Activated CD8-positive, alpha-beta memory T cell treated with anti-CD3 and anti-CD28 coated beads, Interleukin-2, amount 10 ng/mL, durations not matched to agents 7 days and 5 days (primary cell): ENCODE results near the gene GNB1. TPM values are rescaled to one million over a fixed set of nuclear protein-coding genes. Genes with fewer than 3 reads are reported as not detected.
"Not testable (repeated sequence)": the region's sequence is repeated elsewhere in the genome, so short reads cannot be mapped to it uniquely, and the experiment has no call there.

Source experiments
- ATAC-seq: fragments of 150-1000 bp; cut with Tn5 transposase; one replicate; pipeline ENCODE4 v1.10.0; 2021; ENCODE audit warnings: moderate library complexity
- CTCF ChIA-PET: fragments of 350-600 bp; sonication (Branson Sonifier 250); formaldehyde crosslinking; loops from one replicate; lab custom pipeline; 2021; ENCODE audit warnings: antibody characterized with exemption; lab: Charles Lee
- DNase-seq: peaks from one replicate; pipeline ENCODE4 v3.0.0-alpha.2; 2020
- H3K27ac Mint-ChIP-seq: one replicate; pipeline ENCODE4 v1.8.0; 2021; ENCODE audit warnings: mild to moderate bottlenecking, mixed read lengths
- H3K27me3 Mint-ChIP-seq: one replicate; pipeline ENCODE4 v1.8.0; 2021; ENCODE audit warnings: mixed read lengths
- H3K36me3 Mint-ChIP-seq: one replicate; pipeline ENCODE4 v1.8.0; 2021; ENCODE audit warnings: mild to moderate bottlenecking, mixed read lengths
- H3K4me1 Mint-ChIP-seq: one replicate; pipeline ENCODE4 v1.8.0; 2021; ENCODE audit warnings: mixed read lengths
- H3K4me3 Mint-ChIP-seq: one replicate; pipeline ENCODE4 v1.8.0; 2021; ENCODE audit warnings: mild to moderate bottlenecking, moderate library complexity, mixed read lengths
- H3K9me3 Mint-ChIP-seq: one replicate; pipeline ENCODE4 v1.8.0; 2022; ENCODE audit warnings: low read depth, mixed read lengths
- total RNA-seq, 2 experiments: library from RNA; stranded (reverse); gene quantifications; one replicate each; pipeline ENCODE4 v1.2.3, GENCODE V29; 2021

GNB1 gene
- total RNA-seq, 2 experiments from 2014 or later = 426 to 473 TPM

DNA sequence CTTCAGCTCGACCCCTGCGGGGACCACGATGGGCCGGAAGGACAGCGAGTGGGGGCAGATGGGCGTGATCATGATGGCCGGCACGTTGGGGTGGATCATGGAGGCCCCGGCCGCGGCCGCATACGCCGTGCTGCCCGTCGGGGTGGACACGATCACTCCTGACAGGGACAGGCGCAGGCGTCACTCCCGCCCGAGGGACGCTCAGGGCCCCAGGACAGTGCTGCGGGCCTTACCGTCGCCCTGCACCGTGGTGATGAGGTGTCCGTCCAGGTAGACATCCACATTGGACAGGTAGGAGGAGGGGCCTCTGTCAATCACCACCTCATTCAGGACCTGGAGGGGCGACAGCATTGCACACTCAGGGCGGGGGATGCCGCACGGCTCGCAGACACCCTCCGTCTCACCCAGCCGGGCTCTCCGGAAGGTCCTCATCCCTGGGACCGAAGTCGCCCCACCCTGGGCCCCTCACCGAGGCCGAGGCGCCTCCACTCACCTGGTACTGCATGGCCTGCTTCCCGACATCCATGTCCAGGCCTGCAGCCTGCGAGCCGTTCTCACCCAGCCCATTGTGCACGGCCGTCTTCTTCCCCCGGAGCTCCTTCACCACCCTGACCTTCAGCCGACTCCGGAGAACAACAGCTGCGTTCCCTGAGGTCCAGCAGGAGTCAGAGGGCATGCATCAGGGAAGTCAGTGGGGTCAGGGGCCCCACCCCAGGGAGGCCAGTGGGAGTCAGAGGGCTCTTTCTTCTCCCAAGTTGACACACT is 136.7 kb downstream of the GNB1 start:
- DNase-seq = no peak
- H3K36me3 Mint-ChIP-seq = peaks cover 8% of the 10 kb centered on the region
- H3K27me3 Mint-ChIP-seq = no peaks in the 10 kb centered on the region
- H3K27ac Mint-ChIP-seq = no peak overlapping the region
- H3K9me3 Mint-ChIP-seq = no peaks in the 10 kb centered on the region
- H3K4me1 Mint-ChIP-seq = peaks cover 2% of the 10 kb centered on the region
- ATAC-seq = no peak
- CTCF ChIA-PET = no interaction called here
- H3K4me3 Mint-ChIP-seq = no peak overlapping the region

GRCh38 chr1:1753607-1754005 is 137.3 kb downstream of the GNB1 start:
- no peaks in the 10 kb centered on the region for H3K27me3 Mint-ChIP-seq
- H3K9me3 Mint-ChIP-seq = no peaks in the 10 kb centered on the region
- H3K4me3 Mint-ChIP-seq = no peak overlapping the region
- no peak for ATAC-seq
- H3K36me3 Mint-ChIP-seq = peaks cover 8% of the 10 kb centered on the region
- no peak for DNase-seq
- H3K4me1 Mint-ChIP-seq = peaks cover 1% of the 10 kb centered on the region
- CTCF ChIA-PET = no interaction called here
- no peak overlapping the region for H3K27ac Mint-ChIP-seq

GRCh38 chr1:1752636-1753606 is 138.0 kb downstream of the GNB1 start:
- Mint-ChIP-seq H3K36me3 (peaks cover 8% of the 10 kb centered on the region), H3K4me3 (no peak overlapping the region), H3K27me3 (no peaks in the 10 kb centered on the region), H3K4me1 (peaks cover 4% of the 10 kb centered on the region), H3K9me3 (no peaks in the 10 kb centered on the region), H3K27ac (no peak overlapping the region)
- ATAC-seq (no peak), DNase-seq (no peak)
- CTCF ChIA-PET = no interaction called here

DNA sequence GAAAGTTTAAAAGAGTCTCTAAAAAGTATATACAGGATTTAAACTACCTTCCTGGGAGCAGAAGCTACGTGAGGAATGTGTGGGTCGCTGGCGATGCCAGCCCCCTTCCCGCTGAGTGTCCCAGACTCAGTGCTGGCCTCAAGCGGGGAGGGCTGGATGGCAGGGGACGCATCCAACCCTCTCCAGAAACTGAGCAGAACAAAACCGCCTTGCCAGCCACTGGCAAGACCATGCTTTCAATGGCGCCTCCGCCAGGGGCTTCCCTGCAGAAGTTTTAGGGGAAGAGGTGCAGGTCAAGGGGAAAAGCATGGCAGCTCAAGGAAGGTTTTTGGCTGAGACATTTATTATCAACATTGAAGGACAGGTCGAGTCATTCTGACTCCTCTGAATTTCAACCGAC is 138.7 kb downstream of the GNB1 start:
- peaks cover 8% of the 10 kb centered on the region for H3K36me3 Mint-ChIP-seq
- H3K27me3 Mint-ChIP-seq = no peaks in the 10 kb centered on the region
- ATAC-seq (no peak), DNase-seq (no peak)
- no peak overlapping the region for H3K4me3 Mint-ChIP-seq
- CTCF ChIA-PET = no interaction called here
- peaks cover 4% of the 10 kb centered on the region for H3K4me1 Mint-ChIP-seq
- H3K27ac Mint-ChIP-seq = no peak overlapping the region
- no peaks in the 10 kb centered on the region for H3K9me3 Mint-ChIP-seq

DNA sequence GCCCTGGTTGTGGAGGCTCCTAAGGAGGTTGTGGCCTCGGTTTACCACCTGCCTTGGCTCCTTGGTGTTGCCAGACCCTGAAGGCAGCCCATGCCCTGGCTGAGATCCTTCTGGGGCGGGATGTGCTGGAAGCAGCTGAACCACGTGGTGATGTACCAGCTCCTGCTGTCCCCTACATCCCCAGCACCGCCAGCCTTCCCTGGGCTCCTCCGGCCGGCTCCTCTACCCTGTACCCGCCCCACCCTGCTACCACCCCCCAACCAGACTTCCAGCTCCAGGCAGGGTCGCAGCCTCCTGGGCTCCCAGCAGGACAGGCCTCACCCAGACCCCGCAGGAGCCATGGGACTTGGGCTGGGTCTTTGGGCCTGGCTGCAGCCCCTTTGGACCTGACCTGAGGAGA is 140.9 kb downstream of the GNB1 start:
- H3K4me3 Mint-ChIP-seq, H3K27ac Mint-ChIP-seq, H3K9me3 Mint-ChIP-seq, ATAC-seq, CTCF ChIA-PET, DNase-seq, H3K4me1 Mint-ChIP-seq, H3K27me3 Mint-ChIP-seq, H3K36me3 Mint-ChIP-seq: not testable (repeated sequence)

DNA sequence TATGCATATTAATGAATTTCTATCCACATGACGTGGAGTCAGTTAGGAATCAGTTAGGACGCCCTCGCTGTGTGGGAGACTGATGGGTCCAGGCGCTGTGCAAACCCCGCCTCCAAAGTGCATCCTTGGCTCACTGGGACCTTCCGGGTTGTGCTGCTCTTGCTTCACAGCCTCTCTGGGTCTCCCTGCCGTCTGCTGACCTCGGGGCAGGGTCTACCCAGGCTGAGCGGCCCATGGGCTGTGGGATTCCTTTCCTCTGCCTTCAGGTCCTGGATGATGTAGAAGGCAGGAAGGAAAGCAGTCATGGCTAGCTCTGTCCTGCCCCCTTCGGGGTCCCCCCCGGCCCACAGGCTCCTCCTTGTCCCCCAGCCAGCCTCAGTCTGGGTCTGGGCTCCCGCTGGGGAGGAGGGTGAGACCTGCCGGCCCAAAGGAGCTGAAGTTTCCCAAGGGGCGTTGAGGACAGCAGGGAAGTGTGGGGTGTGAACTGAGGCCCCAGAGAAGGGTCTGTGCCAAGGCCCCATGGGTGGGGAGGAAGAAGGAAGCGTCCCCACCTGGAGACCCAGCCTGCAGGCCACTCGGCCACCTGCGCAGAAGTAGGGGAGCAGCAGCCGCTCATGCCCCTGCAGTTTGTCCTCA is 142.1 kb downstream of the GNB1 start:
- no peak overlapping the region for H3K4me3 Mint-ChIP-seq
- CTCF ChIA-PET = no interaction called here
- no peak overlapping the region for H3K27ac Mint-ChIP-seq

DNA sequence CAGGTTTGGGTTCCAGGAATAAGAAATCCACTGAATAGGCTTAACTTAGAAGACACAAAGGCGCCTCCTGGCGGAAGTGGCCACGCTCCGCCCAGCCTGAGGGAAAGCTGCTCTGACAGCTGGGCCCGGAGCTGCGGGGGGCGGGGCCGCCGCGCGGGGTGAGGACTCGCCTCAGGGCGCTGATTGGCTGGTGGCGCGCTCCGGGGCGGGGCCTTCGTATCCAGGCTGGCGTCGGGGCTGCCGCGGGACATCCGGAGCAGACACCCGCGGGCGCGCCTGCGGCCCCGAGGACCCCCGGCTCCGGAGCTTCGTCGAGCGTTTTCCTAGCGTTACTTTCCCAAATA is 144.3 kb downstream of the GNB1 start:
- DNase-seq, H3K36me3 Mint-ChIP-seq, H3K9me3 Mint-ChIP-seq, H3K27ac Mint-ChIP-seq, H3K4me3 Mint-ChIP-seq, H3K27me3 Mint-ChIP-seq, H3K4me1 Mint-ChIP-seq: not testable (repeated sequence)
- peak; percentile 88 for ATAC-seq
- CTCF ChIA-PET = interaction anchor here (0.9 kb wide), 1 partner anchor 22 kb away, joined by 3 read pairs; no protein-coding TSS in a partner anchor

More for the DNA sequence above, 142.1 kb downstream of the GNB1 start:
- DNase-seq (no peak), ATAC-seq (no peak)
- Mint-ChIP-seq H3K36me3 (no peaks in the 10 kb centered on the region), H3K9me3 (no peaks in the 10 kb centered on the region), H3K27me3 (no peaks in the 10 kb centered on the region), H3K4me1 (peaks cover 4% of the 10 kb centered on the region)

- Mint-ChIP-seq H3K4me3 (peak overlapping the region; percentile 52), H3K27ac (peak overlapping the region; percentile 89)
- CTCF ChIA-PET = interaction anchor here (0.9 kb wide), 1 partner anchor 21 kb away, joined by 3 read pairs; no protein-coding TSS in a partner anchor
- not testable (repeated sequence) for H3K9me3 Mint-ChIP-seq, H3K4me1 Mint-ChIP-seq, H3K27me3 Mint-ChIP-seq, H3K36me3 Mint-ChIP-seq
- DNase-seq (peak; percentile 88), ATAC-seq (peak; percentile 73)
Observed at GRCh38 chr1:1745651-1746565, 145.0 kb downstream of the GNB1 start.

- DNase-seq, H3K9me3 Mint-ChIP-seq, CTCF ChIA-PET, ATAC-seq, H3K27ac Mint-ChIP-seq, H3K4me3 Mint-ChIP-seq, H3K36me3 Mint-ChIP-seq, H3K4me1 Mint-ChIP-seq, H3K27me3 Mint-ChIP-seq: not testable (repeated sequence)
Observed at GRCh38 chr1:1742529-1742928, 148.4 kb downstream of the GNB1 start.

GRCh38 chr1:1741013-1741412 is 149.9 kb downstream of the GNB1 start:
- H3K4me1 Mint-ChIP-seq, H3K9me3 Mint-ChIP-seq, H3K36me3 Mint-ChIP-seq, H3K27ac Mint-ChIP-seq, H3K4me3 Mint-ChIP-seq, H3K27me3 Mint-ChIP-seq, CTCF ChIA-PET, DNase-seq, ATAC-seq: not testable (repeated sequence)

- H3K27me3 Mint-ChIP-seq, H3K4me3 Mint-ChIP-seq, H3K27ac Mint-ChIP-seq, H3K9me3 Mint-ChIP-seq, H3K36me3 Mint-ChIP-seq, CTCF ChIA-PET, DNase-seq, H3K4me1 Mint-ChIP-seq: not testable (repeated sequence)
- peak; percentile 73 for ATAC-seq
Observed at GRCh38 chr1:1738799-1739337, 152.0 kb downstream of the GNB1 start.

GRCh38 chr1:1737675-1738590 is 153.0 kb downstream of the GNB1 start:
- ATAC-seq = peak; percentile 23
- CTCF ChIA-PET = not testable (repeated sequence)

More at GRCh38 chr1:1737675-1738590, 153.0 kb downstream of the GNB1 start:
- not testable (repeated sequence) for H3K4me3 Mint-ChIP-seq, H3K4me1 Mint-ChIP-seq, DNase-seq, H3K9me3 Mint-ChIP-seq, H3K36me3 Mint-ChIP-seq, H3K27me3 Mint-ChIP-seq
- H3K27ac Mint-ChIP-seq = peak overlapping the region; percentile 57
